NCI-H1694 treated with DMSO at 0.1 percent for 48 hours (cell line): ENCODE data around the gene PLEKHH3.
"Not testable (repeated sequence)": the region's sequence is repeated elsewhere in the genome, so short reads cannot be mapped to it uniquely, and the experiment has no call there.

Source experiments
- DNase-seq: peaks from one replicate; lab custom pipeline; 2025; lab: John Stamatoyannopoulos, UW

PLEKHH3 gene

GRCh38 chr17:42629411-42630009 is 47.3 kb downstream of the PLEKHH3 start:
- DNase-seq, result no peak

- not testable (repeated sequence) for DNase-seq
Measured at GRCh38 chr17:42627032-42627764, 49.6 kb downstream of the PLEKHH3 start.

DNA sequence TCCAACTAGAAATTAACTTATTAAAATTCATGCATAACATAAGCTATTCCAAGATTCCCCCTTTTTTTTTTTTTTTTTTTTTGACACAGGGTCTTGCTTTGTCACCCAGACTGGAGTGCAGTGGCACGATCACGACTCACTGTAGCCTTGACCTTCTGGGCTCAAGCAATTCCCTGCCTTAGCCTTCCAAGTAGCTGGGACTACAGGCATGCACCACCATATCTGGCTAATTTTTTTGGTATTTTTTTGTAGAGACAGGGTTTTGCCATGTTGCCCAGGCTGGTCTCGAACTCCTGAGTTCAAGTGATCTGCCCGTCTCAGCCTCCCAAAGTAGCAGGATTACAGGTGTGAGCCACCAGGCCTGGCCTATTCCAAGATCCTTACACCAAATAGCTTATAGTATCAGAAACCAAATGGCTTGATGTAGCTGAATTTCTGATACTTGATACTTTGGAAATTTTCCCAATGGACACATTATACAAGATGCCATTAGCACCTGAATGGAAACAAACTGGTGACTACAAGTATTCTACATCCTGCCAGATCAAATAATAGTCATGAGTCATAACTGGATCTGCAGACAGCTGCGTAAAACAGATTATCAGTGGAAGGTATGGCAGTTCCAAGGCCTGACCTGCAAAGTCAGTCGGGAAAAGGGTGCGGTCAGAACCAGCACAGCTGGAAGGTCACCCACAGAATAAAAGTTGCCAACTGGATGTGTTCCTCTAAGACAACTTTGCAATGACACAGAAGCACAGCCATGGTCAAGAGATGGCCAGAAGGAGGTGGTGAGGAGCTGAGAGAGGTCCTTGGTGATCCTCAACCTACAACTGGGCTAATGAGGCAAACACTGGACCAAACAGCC is 52.8 kb downstream of the PLEKHH3 start:
- DNase-seq, result no peak

- no peak for DNase-seq
Measured at GRCh38 chr17:42623271-42623670, 53.5 kb downstream of the PLEKHH3 start.

DNA sequence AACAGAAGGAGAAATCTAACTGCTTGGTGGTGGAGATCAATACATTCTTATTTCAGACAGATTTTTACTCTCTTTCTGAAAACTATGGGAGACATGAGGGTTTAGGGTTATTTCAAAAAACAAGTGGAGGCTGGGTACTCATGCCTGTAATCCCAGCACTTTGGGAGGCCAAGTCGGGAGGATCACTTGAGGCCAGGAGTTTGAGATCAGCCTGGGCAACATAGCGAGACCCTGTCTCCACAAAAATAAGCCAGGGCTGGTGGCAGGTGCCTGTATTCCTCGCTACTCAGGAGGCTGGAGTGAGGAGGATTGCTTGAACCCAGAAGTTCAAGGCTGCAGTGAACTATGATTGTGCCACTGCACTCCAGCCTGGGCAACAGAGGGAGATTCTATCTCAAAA is 54.8 kb downstream of the PLEKHH3 start:
- DNase-seq, result not testable (repeated sequence)

- peak; percentile 7 for DNase-seq
Measured at GRCh38 chr17:42618442-42619150, 58.2 kb downstream of the PLEKHH3 start.

- no peak for DNase-seq
Measured at GRCh38 chr17:42617956-42618431, 58.8 kb downstream of the PLEKHH3 start.
